GM19397 (cell line): ENCODE results near the gene BABAM2.

Experiments
- ATAC-seq: cut with Tn5 transposase; IDR thresholded peaks from one replicate; pipeline ENCODE4 v1.9.1; 2021; ENCODE audit warnings: mild to moderate bottlenecking, moderate library complexity; ENCODE audit not compliant: unreplicated experiment

BABAM2 gene

GRCh38 chr2:28150994-28151393 lies 260.5 kb downstream of the BABAM2 start:
- no peak for ATAC-seq

- no peak for ATAC-seq
These were observed 262.2 kb downstream of the BABAM2 start for GRCh38 chr2:28152585-28153280.

DNA sequence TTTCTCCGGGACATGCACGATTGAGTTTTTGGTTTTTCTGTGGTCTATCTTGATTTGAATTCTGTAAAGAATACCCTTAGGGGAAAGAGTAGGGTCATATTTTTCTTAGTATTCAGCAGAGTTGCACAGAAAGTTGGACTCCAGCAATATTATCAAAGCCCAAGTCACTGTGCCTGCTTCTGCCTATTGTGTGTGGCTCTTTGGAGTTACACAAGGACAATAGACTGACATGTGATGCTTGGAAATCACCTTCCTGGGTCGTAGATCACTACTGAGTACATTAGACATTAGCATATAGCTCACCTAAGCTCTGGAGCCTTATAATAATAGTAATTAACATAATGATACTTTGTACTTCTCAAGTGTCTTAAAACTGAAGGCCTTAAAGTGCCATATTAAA lies 263.3 kb downstream of the BABAM2 start:
- ATAC-seq, result no peak

DNA sequence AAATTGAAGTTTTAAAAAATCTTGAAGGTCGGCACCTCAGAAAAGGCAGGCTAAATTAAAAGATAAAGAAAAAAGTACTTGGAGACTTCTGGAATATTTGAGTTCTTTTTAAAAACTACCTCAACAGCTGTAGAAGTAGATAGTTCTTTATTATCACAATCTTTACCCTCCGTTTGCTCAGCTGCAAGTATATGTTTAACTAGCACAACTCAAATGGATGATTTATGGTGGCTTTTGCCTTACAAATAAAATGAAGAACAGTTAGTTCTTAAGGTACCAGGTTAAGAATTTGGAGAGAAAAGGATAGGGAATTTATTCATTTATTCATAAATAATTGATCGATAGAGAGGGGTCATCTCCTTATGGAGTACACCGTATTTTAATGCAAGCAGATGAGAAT lies 264.6 kb downstream of the BABAM2 start:
- no peak for ATAC-seq

GRCh38 chr2:28155627-28156026 lies 265.1 kb downstream of the BABAM2 start:
- no peak for ATAC-seq

DNA sequence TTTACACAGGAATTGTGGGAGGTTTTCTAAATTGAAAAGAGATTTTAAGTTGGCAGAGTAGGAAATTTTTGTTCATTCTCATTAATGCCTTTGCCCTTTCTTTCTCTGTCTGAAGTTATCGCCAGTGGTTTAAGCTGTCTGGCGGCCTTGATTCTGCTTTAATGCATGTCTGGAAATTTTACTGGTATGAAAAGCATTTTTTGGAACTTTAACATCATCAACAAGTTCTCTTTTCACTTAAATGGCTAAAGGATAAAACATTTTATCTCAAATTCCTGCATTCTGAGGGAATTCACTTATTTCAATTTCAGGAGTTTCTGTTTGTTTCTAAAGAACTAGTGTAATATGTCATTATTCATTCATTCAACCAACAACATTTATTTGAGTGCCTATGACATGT lies 268.3 kb downstream of the BABAM2 start:
- no peak for ATAC-seq

GRCh38 chr2:28160986-28161425 lies 270.5 kb downstream of the BABAM2 start:
- ATAC-seq, result no peak

DNA sequence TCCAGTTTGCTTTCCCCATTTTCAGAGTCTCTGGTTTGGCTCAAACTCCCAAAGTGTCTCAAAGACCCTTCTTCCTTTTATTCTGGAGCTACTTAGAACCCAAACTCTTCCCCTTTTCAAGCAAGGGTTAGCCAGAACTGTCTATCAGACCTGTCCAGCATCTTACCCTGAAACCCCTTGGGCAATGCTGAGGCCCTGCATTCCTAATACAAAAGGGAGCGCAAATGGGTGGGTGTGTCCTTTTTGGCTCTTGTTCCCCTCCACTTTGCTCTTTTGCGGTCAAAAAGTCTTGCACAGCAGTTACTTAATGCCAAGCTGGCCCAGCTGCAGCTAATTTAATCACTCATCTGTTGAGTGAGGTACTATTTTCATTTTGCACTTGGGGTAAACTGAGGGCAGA lies 270.9 kb downstream of the BABAM2 start:
- no peak for ATAC-seq

DNA sequence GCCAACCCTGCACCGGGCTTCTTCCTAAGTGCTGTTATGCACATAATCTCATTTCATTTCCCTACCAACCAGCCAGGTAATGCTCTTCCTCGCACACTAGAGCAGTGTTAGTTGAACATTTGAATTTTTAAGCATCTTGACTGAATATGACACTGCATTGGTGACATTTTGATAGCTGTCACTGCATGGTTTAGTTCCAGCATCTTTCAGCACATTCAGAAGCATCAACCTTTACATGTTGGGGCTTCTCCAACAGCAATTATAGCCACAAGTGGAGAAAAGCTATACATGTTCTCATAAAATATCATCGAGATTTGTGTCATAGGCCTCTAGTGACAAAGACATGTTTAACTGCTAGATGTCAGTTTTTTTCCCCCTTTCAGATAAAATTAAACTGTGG lies 272.0 kb downstream of the BABAM2 start:
- ATAC-seq, result no peak

GRCh38 chr2:28163028-28163427 lies 272.5 kb downstream of the BABAM2 start:
- ATAC-seq, result no peak

DNA sequence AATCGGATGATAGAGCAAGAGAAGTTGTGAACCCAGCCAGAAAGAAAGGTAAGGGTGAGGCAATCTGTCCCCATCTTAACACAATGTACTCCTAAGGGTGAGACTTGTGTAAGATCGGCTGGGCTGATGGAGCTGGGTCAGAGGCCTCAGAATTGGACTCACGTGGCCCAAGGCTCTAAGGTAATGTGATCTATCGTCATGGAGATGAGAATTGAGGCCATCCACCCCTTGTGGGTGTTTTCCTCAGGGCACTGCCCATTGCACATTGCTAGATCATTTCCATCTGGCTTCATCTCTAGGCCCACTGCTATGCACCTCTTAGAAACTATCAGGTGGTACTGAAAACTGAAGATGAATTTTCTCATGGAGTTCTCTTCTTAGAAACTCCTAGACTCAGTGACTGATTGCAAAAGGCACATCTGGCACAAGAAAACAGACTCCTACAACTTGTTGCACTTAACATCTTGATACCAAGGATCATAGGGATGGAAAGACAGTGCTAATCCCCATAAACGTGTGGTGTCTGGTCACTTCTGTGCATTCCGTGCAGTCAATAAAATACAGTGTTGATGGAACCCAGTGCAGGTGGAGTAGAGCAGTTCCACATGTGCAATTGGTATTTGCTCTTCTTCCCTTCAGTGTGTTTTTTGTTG lies 273.2 kb downstream of the BABAM2 start:
- ATAC-seq, result no peak

GRCh38 chr2:28164280-28164801 lies 273.8 kb downstream of the BABAM2 start:
- ATAC-seq, result no peak

GRCh38 chr2:28165087-28165635 lies 274.6 kb downstream of the BABAM2 start:
- no peak for ATAC-seq

- no peak for ATAC-seq
These were observed 276.4 kb downstream of the BABAM2 start for GRCh38 chr2:28166956-28167355.

DNA sequence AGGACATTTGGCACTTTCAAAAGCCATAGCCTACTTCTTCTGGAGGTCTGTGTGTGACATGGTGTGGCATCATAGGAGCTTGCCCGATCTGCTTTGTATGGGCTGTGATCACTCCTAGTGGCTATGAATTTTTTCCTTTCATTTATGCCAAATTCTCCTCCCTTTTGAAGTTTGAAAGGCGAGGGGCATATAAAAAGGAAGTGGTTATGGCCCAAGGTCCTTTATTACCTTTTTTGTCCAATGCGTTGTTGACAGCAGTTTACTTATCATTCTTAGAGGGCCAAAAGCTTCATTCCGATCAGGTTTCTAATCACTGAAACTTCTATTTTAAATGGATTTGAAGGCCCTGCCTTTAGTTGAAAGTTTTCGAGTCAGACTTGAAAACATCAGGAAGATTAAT lies 277.8 kb downstream of the BABAM2 start:
- ATAC-seq, result no peak

DNA sequence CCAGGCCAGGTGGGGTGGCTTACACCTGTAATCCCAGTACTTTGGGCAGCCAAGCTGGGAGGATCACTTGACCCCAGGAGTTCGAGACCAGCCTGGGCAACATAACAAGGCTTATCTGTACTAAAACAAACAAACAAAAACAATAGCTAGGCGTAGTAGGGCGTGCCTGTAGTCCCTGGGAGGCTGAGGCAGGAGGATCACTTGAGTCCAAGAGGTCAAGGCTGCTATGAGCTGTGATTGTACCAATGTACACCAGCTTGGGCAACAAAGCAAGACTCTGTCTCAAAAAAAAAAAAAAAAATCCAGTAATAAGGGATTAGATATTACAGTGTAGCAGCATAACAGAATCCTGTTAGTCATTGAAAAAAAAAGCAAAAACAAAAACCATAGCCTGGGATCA lies 279.0 kb downstream of the BABAM2 start:
- ATAC-seq, result no peak

DNA sequence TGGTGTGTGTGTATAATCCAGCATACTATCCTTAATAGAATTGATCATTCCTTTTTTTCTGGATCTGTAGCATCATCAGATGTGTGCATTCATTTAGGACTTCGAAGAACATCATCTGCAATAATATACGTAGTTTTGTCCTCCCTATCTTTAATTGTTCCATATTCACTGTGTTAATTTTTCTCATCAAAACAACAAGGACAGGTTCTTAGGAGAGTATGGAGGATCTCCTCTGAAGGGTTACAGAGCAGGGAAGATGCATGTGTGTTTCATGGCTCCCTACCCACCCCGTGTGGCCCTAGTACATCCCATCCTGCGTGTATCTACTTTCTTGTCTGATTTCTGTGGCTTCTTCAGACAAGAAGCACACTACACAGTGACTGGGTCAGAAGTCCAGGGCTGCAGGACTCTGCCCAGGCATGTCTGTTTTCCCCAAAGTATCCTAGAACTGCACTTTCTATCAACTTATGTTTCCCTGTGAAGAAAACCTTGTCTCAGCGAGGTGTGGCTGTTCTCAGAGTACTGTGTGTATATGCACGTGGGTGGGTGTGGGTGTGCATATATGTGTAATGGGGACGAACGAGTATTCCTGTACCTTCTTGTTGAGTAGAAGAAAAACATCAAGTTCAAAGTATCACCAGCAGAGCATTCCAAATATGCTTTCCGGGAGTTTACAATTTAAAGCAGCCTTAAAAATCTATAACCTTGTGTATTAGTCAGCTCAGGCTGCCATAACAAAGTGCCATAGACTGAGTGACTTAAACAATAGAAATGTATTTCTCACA lies 281.8 kb downstream of the BABAM2 start:
- no peak for ATAC-seq

DNA sequence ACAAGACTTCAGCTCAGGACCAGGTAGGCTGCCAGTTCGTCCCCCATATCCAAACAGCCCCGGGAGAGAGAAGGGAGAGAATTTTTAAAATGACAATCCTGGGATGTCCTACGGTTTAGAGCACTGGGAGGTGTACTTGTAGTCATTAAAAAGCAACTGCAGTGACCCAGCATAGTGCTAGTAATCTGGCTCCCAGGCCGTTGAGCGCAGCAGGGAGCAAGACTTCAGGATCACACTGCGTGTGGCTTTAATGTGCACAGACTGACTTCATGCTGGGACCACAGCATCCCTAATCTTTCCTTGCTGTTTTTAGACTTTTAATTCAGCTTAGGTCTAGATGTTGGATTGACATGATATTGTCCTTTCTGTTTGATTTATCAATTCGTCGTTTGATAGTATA lies 282.8 kb downstream of the BABAM2 start:
- no peak for ATAC-seq

- no peak for ATAC-seq
These were observed 283.7 kb downstream of the BABAM2 start for GRCh38 chr2:28174211-28174610.

GRCh38 chr2:28175028-28175427 lies 284.5 kb downstream of the BABAM2 start:
- no peak for ATAC-seq

GRCh38 chr2:28178946-28179345 lies 288.4 kb downstream of the BABAM2 start:
- no peak for ATAC-seq
